ENCODE results near the gene RBBP8NL. TPM values are rescaled to one million over a fixed set of nuclear protein-coding genes. Genes with fewer than 3 reads are reported as not detected.
"Not testable (repeated sequence)": the region's sequence is repeated elsewhere in the genome, so short reads cannot be mapped to it uniquely, and the experiment has no call there.

The RBBP8NL gene
- polyA plus RNA-seq, 3 donors = not detected

- intact Hi-C loops (cut with micrococcal nuclease) = no loop called here
Observed at GRCh38 chr20:62426699-62427131, 624 bp downstream of the RBBP8NL start.

GRCh38 chr20:62426059-62426348, 1.3 kb downstream of the RBBP8NL start:
- H3K4me3 ChIP-seq (replicated peaks in 1 of 3; ENCODE audit: low read depth in 2 of 3, low read length in 3 of 3); H3K27ac Mint-ChIP-seq; H3K9me3 ChIP-seq (replicated peaks in 1 of 2; ENCODE audit: control insufficient read depth in 1 of 2, insufficient read depth in 1 of 2, low read length in 2 of 2); H3K36me3 ChIP-seq (replicated peaks in 1 of 2; ENCODE audit: control insufficient read depth in 1 of 2, insufficient read depth in 2 of 2, low read length in 2 of 2); H2AFZ ChIP-seq (ENCODE audit: insufficient read depth, low read depth, low read length, poor library complexity, severe bottlenecking); DNase-seq; H3K27ac ChIP-seq (ENCODE audit: low read depth in 1 of 2, low read length in 2 of 2); H3K9me3 Mint-ChIP-seq; H3K9ac ChIP-seq (ENCODE audit: insufficient read depth, low read length, poor library complexity, severe bottlenecking); H3K4me3 Mint-ChIP-seq; H3K4me1 ChIP-seq (ENCODE audit: control insufficient read depth in 1 of 2, insufficient read depth in 2 of 2, low read length in 2 of 2); H3K27me3 ChIP-seq (ENCODE audit: control insufficient read depth in 2 of 2, insufficient read depth in 2 of 2, low read length in 2 of 2); H3K4me1 Mint-ChIP-seq; intact Hi-C loops (cut with micrococcal nuclease); H3K79me2 ChIP-seq (ENCODE audit: insufficient read depth, low read length); H4K20me1 ChIP-seq (ENCODE audit: insufficient read depth, low read length); H3K36me3 Mint-ChIP-seq; H3K4me2 ChIP-seq (replicated peaks; ENCODE audit: extremely low read depth, low read length, poor library complexity, severe bottlenecking): not testable (repeated sequence)
- H3K27me3 Mint-ChIP-seq (ENCODE audit: low read depth in 3 of 3) = peaks cover 2 to 14% (median 7%) of the 10 kb centered on the region in 3 donors
- WGBS (ENCODE audit: insufficient coverage) = 93% methylated on average over 2 of the region's 4 CpGs

More at GRCh38 chr20:62426699-62427131, 624 bp downstream of the RBBP8NL start:
- no peaks in the 10 kb centered on the region for H3K27me3 ChIP-seq (ENCODE audit: control insufficient read depth in 2 of 2, insufficient read depth in 2 of 2, low read length in 2 of 2)
- no peak for TF ChIP-seq CTCF (IDR thresholded peaks at IDR 0.05)
- H3K9me3 Mint-ChIP-seq = peaks cover 0 to 1% (median 0%) of the 10 kb centered on the region in 7 donors
- no peaks in the 10 kb centered on the region for H4K20me1 ChIP-seq (ENCODE audit: insufficient read depth, low read length)
- no peak overlapping the region for H2AFZ ChIP-seq (ENCODE audit: insufficient read depth, low read depth, low read length, poor library complexity, severe bottlenecking)
- no peaks in the 10 kb centered on the region for H3K79me2 ChIP-seq (ENCODE audit: insufficient read depth, low read length)
- DNase-seq = no peak
- no peak overlapping the region for H3K9ac ChIP-seq (ENCODE audit: insufficient read depth, low read length, poor library complexity, severe bottlenecking)
- 80% methylated on average over 21 of the region's 22 CpGs for WGBS (ENCODE audit: insufficient coverage)
- no peak overlapping the region for H3K27ac Mint-ChIP-seq
- H3K9me3 ChIP-seq (replicated peaks in 1 of 2; ENCODE audit: control insufficient read depth in 1 of 2, insufficient read depth in 1 of 2, low read length in 2 of 2) = no peaks in the 10 kb centered on the region
- H3K4me3 ChIP-seq (replicated peaks in 1 of 3; ENCODE audit: low read depth in 2 of 3, low read length in 3 of 3) = no peak overlapping the region
- H3K4me1 Mint-ChIP-seq = no peaks in the 10 kb centered on the region
- H3K4me3 Mint-ChIP-seq = no peak overlapping the region
- no peak overlapping the region for H3K27ac ChIP-seq (ENCODE audit: low read depth in 1 of 2, low read length in 2 of 2)
- peaks cover 4 to 14% (median 7%) of the 10 kb centered on the region in 3 donors for H3K27me3 Mint-ChIP-seq (ENCODE audit: low read depth in 3 of 3)
- H3K4me2 ChIP-seq (replicated peaks; ENCODE audit: extremely low read depth, low read length, poor library complexity, severe bottlenecking) = no peak overlapping the region
- no peaks in the 10 kb centered on the region for H3K36me3 Mint-ChIP-seq
- no peaks in the 10 kb centered on the region for H3K4me1 ChIP-seq (ENCODE audit: control insufficient read depth in 1 of 2, insufficient read depth in 2 of 2, low read length in 2 of 2)
- no peaks in the 10 kb centered on the region for H3K36me3 ChIP-seq (replicated peaks in 1 of 2; ENCODE audit: control insufficient read depth in 1 of 2, insufficient read depth in 2 of 2, low read length in 2 of 2)
